Jurkat, Clone E6-1 (cell line): ENCODE data around the gene PAPOLG.
"Not testable (repeated sequence)": the region's sequence is repeated elsewhere in the genome, so short reads cannot be mapped to it uniquely, and the experiment has no call there.

ENCODE experiments used
- DNase-seq: peaks from one replicate; pipeline ENCODE4 v3.0.0-alpha.2; 2011; ENCODE audit warnings: low read depth, low spot score
- H3K4me3 ChIP-seq: 2 replicates; pipeline ENCODE4 v1.5.1; 2011; ENCODE audit warnings: mild to moderate bottlenecking, low read length, control low read depth, moderate library complexity

PAPOLG gene

DNA sequence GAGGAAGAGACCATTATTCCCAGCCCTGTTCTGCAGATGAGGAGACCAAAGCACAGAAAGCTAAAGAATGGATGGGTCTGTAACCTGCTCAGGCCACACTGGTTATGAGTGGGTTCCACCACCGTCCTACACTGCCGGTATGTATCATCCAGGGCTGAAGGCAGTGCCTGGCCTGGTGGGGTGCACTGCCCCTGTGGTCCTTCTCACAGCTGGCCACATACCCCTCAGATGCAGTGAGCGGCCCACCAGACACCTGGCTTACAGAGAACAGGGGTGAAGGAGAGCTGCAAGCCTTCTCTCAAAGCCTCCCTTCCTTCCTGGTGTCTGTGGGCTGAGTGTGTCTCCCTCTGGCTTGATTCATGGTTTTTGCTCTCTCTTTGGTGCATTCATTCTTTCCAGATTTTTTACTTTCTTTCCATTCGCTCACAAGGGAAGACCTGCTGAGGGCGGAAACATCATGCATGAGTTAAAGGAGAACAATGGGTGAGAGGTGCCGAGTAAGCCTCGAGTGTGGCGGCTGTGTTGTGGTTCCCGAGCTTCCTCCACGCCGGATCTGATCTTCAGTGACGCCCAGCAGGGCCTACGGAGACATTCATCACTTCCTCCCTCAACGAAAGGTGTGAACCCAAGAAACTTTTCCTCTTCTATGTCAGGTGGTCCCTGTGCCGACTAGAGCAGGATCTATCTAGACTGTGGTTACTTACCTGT is 63.2 kb downstream of the PAPOLG start:
- DNase-seq, result peak; percentile 97
- H3K4me3 ChIP-seq, result peak overlapping the region; percentile 23

DNA sequence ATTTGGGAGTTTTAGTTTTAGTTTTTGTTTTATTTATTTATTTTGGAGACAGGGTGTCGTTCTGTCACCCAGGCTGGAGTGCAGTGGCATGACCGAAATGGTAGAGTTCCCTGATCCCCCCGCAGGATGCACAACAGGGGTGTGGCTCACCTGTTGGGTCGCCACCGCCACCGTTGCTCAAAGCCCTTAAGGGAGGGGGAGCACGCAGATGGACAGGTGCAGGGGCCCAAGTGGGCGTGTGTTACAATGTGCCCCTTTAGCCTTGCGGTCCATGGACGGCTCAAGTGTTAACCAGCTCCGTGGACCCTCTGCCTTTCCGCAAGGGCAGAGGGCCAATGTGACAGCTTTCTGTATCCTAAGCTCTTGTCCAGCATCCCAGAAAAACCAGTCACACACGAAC is 63.9 kb downstream of the PAPOLG start:
- no peak overlapping the region for H3K4me3 ChIP-seq
- DNase-seq, result no peak

DNA sequence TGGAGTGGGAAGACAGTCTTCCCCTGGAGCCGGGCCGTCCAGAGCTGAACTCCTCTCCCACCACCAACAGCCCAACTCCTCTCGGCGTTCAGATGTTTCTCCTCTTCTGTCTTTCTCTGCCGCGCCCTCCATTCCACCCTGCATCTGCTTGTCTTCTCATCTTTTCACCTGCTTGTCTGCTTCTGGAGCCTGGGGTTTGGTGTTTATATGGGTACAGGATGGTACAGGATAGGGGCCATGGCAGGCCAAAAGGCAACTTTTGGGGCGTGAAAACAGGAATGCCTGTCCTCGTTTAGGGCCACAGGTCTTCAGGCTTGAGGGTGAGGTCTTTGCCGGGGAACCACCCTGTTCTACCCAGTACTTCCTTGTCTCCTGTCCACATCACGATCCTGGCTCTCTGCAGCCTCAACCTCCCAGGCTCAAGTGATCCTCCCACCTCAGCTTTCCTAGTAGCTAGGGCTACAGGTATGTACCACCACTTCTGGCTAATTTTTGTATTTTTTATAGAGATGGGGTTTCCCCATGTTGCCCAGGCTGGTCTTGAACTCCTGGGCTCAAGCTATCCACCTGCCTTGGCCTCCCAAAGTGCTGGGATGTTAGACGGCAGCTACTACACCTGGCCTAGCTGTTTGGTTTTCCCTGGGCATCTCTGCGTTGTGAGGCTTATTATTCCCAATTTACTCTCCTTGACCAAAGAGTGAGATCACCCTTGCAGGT is 64.5 kb downstream of the PAPOLG start:
- no peak for DNase-seq
- no peak overlapping the region for H3K4me3 ChIP-seq

DNA sequence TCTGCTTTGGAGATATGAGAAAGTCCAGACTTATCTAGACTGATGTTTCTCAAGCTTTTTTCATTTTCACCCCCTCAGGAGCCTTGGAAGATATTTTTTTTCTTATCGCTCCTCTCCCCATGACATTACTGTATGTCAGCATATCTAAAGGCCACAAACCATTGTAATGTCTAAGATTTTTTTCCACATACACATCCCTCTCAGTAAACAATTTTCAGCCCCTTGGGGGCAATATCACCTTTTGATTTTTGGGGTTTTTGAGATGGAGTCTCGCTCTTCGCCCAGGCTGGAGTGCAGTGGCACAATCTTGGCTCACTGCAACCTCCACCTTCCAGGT is 65.0 kb downstream of the PAPOLG start:
- no peak for DNase-seq
- H3K4me3 ChIP-seq, result no peak overlapping the region

DNA sequence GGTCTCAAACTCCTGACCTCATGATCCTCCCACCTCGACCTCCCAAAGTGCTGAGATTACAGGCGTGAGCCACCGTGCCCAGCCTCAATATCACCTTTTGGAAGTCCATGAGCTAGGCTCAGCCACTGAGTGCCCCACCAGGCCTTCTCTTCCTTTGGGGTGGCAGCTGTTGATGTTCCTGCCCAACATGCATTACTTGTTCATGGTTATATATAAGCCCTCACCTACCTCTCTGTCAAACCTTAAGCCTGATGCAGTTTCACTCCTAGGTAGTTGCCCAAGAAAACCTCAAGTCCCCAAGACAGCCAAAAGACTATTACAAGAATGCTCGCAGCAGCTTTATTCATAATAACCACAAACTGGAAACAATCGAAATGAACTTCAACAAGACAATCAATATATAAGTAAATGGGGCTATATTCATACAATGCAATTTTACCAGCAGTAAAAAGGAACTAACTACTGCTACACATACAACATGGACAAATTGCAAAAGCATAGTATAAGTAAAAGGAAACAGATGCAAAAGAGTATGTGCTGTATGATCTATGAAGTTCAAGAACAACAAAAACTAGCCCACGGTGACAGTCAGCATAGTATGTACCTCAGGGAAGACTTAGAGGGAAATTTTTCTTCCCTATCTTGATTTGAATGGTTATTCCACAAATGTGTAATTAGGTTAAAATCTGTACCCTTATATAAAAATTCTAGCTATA is 65.7 kb downstream of the PAPOLG start:
- no peak for DNase-seq
- no peak overlapping the region for H3K4me3 ChIP-seq

DNA sequence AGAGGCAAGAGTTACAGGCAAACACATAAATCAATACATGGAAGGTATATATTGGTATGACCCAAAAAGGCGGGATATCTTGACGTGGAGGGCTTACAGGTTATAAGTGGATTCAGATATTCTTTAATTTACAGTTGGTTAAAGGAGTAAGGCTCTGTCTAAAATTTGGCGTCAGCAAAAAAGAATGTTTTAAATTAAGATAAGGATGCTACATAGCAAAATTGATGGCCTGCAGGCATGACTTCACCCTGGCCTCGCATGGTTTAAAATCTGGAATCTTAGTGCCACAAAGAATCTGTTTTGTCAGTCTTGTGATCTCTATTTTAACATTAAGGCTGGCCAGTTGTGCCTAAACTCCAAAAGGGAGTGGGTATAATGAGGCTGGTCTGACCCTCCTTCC is 66.9 kb downstream of the PAPOLG start:
- no peak overlapping the region for H3K4me3 ChIP-seq
- DNase-seq, result no peak

DNA sequence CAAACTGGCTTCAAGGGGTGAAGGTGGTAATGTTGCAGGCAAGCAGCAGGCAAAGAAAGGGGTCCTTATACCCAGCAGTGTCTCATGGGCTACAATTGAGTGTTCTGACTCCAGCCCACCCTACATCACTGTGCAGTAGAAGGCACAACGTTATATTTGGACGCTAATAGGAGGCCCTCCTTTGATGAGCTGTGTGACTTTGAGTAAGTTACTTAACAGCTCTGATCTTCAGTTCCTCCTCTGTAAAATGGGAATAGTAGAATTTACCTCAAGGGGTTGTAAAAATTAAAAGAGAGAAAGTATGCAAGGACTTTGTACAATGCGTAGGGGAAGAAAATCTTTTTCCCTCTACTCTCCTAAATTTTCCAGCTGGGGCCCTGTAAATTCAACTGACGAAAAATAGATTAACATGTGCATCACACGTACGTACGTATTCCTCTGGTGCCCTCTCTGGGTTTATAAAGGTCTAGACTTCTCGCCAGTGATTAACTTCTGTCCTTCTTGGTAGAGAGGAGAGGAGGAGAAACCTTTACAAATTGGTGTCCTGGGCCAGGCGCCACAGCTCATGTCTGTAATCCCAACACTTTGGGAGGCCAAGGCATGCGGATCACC is 67.7 kb downstream of the PAPOLG start:
- H3K4me3 ChIP-seq, result no peak overlapping the region
- no peak for DNase-seq

DNA sequence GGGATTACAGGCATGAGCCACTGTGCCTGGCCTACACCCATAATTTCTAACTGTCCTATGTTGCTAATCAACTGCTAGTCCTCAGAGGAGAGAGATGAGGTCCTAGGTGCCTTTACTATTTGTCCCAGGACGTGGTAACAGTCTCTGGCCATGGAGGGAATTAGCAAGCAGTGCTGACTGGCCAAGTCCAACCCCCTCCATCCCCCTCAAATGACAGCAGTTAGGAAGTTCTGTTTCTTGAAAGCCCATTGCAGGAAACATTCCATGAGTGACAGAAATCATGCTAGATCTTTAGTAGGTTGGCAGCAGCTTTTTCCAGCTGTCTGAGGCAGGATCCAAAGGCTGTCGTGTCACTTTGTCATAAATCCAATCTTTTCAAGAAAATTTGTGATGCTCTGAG is 69.6 kb downstream of the PAPOLG start:
- H3K4me3 ChIP-seq, result no peak overlapping the region
- DNase-seq, result no peak

DNA sequence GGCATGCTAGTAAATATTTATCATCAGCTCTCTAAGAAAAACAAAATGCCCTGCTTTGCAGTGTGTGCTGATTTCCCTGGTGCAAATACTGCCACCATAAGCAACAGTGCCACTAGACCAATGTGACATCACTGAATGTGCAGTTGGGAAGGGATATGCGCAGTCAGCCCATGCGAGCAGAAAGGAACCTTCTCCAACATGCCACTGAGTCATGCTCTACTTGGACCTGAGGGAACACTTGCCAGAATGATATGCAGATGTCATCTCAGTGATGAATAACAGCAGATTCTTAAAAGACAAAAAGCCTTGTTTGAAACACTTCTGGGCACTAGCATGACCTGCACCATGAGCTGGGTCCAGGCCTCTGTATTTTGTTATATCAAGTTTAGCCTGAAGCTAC is 70.0 kb downstream of the PAPOLG start:
- DNase-seq, result no peak
- H3K4me3 ChIP-seq, result no peak overlapping the region

DNA sequence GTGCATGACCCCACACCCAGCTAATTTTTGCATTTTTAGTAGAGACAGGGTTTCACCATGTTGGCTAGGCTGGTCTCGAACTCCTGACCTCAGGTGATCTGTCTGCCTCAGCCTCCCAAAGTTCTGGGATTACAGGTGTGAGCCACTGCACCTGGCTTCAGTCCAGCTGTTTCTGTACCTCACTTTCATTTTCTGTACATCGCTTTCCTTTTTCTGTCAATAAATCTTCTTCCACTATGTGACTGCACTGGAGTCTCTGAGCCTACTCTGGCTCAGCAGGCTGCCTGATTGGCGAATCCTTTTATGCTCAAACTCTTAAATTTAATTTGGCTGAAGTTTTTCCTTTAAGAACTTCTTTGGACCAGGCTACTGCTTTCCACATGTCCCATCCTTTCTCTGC is 70.8 kb downstream of the PAPOLG start:
- H3K4me3 ChIP-seq, DNase-seq: not testable (repeated sequence)

DNA sequence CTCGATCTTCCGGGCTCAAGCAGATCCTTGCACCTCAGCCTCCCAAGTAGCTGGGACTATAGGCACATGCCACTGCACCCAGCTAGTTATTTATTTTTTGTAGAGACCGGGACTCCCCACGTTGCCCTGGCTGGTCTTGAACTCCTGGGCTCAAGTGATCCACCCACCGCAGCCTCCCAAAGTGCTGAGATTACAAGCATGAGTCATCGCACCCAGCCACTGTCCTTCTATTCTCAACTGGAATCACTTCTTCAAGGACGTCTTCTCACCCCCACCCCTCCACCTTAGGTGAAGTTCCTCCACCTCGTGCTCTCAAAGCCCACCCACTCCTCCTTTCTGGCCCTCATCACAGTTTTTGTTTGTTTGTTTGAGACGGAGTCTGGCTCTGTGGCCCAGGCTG is 71.3 kb downstream of the PAPOLG start:
- H3K4me3 ChIP-seq, result no peak overlapping the region
- no peak for DNase-seq

DNA sequence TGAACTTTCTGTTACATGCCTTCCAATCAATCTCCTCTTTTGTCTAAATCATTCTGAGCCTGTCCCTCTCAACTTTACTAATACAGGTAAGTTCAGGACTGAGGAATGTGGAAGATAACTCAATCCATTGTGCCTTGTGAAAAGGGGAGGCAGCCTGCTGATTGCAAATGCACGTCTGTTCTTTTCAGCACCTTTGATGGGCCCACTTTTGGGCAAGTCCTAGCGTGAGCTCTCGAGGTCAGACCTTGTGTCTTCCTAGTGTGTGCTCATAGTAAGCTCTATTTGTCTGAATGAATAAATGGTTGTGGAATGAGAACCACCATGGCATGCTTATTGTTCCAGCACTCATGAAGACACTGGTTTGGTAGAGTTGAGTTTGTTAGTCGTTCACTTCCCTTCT is 74.9 kb downstream of the PAPOLG start:
- no peak overlapping the region for H3K4me3 ChIP-seq
- DNase-seq, result no peak

DNA sequence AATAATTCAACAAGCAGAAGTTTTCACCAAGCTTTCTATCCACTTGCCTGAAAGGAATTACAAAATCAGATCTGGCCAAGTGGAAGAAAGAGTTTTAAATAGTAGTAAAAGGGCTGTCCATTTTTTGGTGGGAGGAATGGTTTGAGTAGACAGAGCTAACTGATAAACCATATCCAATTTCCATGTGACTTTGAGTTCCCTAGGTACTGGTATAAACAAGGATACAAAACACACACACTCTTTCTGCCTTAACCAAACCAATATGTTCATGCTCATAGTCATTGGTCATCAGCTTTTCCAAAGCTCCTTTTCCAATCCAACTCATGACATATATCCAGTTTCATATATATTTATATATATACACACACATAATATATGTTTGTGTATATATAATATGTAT is 75.9 kb downstream of the PAPOLG start:
- DNase-seq, result no peak

DNA sequence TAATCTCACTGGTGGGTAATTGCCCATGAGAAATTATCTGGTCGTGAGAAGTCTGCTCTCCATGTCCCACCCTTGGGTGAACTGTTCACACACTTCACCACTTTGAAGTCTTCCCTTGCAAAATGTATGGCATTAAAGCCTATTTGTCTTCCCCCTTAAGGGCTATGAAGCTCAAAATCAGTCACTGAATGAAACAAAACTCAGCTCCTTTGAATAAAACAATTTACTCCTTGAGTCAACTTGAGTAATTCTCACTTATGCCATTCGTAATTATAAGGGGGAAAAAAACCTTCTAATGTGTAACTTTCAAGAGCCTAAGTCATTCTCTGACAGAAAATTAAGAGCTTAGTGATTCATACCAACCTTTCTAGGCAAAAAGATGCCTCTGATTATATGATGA is 76.6 kb downstream of the PAPOLG start:
- no peak overlapping the region for H3K4me3 ChIP-seq
- DNase-seq, result no peak

More for the DNA sequence above, 75.9 kb downstream of the PAPOLG start:
- no peak overlapping the region for H3K4me3 ChIP-seq

DNA sequence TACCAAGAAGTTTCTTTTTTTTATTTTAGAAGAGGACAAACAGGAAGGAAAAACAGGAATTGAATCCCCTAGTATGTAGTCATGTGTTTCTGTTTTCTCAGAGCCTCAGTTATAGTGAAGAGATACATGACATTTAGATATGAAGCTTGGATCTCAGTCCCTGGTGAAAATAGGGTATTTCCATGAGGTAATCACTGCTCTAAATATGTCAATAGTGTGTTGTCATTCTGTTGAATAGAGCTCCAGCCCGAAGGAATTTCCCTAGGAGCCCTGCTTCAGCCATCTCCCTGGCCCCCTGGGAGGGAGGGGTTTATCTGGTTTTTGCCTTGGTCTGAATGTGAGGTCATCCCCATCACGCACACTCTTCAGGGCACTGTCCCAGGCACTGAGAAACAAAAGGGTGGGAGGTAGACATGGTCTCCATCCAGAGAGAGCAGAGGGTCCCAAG is 78.2 kb downstream of the PAPOLG start:
- no peak overlapping the region for H3K4me3 ChIP-seq

DNA sequence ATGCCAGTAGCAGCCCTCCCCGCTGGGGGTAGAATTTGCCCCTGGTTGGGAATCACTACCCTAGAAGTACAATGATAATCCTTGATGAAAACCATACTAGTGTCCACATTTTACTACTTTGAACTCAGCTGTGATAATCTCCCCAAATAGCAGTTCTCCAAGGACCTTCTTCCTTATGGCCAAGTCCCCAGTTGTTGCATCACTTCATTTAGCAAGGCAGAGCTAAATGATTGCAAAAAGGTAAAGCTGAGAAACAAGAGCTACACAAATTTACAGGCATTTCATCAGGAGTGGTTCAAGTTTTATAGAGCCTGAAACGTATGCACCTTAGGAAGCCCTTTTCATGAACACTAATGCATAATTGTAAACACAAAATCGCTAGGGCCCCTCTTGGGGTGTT is 80.4 kb downstream of the PAPOLG start:
- no peak for DNase-seq
- no peak overlapping the region for H3K4me3 ChIP-seq

More for the DNA sequence above, 78.2 kb downstream of the PAPOLG start:
- DNase-seq, result no peak

DNA sequence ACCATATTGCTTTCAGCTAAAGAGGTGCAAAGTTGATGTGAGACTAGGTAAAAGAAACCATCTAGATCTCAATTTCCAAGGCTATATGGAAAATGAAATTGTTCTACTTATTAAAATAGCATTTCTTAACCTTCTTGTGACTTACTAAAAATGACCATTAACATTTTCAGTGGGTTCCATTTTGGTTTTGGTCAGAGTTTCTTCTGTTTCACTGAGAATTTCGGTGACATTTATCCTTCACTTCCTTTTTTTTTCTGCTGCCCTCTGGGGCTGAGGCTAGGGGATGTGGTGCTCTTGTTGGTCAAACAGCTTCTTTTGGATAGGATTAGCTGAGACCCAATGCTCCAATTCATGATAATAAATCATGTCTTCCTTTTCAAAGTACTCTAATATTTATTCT is 81.1 kb downstream of the PAPOLG start:
- no peak overlapping the region for H3K4me3 ChIP-seq
- DNase-seq, result no peak

DNA sequence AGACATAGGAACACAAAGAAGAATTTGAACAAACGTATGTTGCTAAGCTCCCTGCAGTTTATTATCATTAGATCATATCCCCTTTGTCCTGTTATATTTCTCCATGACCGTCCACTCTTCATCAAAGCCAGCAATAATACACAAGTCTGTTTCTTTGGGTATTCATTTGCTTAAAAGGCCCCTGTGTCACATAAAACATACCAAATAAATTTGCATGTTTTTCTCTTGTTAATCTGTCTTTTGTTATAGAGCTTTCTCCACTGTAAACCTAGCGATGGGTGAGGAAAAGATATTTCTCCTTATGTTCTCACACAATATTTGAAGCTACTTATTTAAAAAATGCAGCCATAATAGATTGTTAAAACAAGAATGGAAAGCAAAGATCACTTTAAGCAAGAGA is 82.4 kb downstream of the PAPOLG start:
- DNase-seq, result no peak
- no peak overlapping the region for H3K4me3 ChIP-seq

DNA sequence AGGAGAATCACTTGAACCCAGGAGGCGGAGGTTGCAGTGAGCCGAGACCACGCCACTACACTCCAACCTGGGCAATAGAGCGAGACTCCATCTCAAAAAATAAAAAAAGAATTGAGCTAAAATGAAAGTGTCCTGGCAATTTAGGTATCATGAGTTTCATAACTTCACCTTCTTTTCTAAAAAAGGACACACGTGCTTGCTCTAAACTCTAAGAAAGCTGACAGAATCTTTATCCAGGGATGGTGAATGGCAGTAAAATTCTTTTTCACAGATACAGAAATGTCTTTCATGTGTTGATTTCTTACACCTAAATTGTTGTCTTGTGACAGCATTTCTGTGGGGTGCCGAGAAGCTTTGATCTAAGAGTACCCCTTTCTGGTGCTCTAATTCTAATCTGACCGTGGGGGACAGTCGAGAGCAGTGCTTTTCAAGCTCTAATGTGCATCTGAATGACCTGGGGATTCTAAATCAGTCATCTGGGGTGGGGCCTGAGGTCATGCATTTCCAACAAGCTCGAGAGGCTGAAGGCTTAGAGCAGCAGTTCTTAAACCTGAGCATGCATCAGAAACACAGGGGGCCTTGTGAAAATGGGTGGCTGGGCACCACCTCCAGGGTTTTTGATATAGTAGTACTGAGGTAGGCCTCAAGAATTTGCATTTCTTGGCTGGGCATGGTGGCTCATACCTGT is 83.2 kb downstream of the PAPOLG start:
- no peak overlapping the region for H3K4me3 ChIP-seq
- DNase-seq, result no peak
